Esophagus squamous epithelium (tissue), 5 donors: ENCODE measurements around the gene AKIRIN2. TPM values are rescaled to one million over a fixed set of nuclear protein-coding genes. Genes with fewer than 3 reads are reported as not detected.

Source experiments
- DNase-seq: peaks from one replicate; lab custom pipeline; 2025; lab: John Stamatoyannopoulos, UW
- H3K27ac ChIP-seq, 4 donors: fragments of 200-600 bp; sonication (generic); one replicate each; pipeline ENCODE4 v1.5.1; 2016 to 2019; ENCODE audit warnings: mild to moderate bottlenecking in 1 of 4
- H3K27me3 ChIP-seq, 4 donors: fragments of 200-600 bp; sonication (generic); 1 replicate in 3 of 4; 2 replicates in 1 of 4; pipeline versions ENCODE4 v1.5.1 to v1.6.0; 2017 to 2021; ENCODE audit warnings: antibody characterized with exemption in 1 of 4
- H3K36me3 ChIP-seq, 3 donors: fragments of 200-600 bp; sonication (generic); one replicate each; pipeline ENCODE4 v1.5.1; 2016 to 2019
- H3K4me1 ChIP-seq, 3 donors: fragments of 200-600 bp; sonication (generic); one replicate each; pipeline ENCODE4 v1.5.1; 2017 to 2019
- H3K4me3 ChIP-seq, 4 donors: fragments of 200-600 bp; sonication (generic); 1 replicate in 3 of 4; 2 replicates in 1 of 4; pipeline ENCODE4 v1.5.1; 2016 to 2019; ENCODE audit warnings: mild to moderate bottlenecking in 2 of 4, moderate library complexity in 1 of 4
- H3K9me3 ChIP-seq, 3 donors: fragments of 200-600 bp; sonication (generic); one replicate each; pipeline ENCODE4 v1.5.1; 2016 to 2019
- CTCF ChIP-seq, 6 experiments: fragments of 450-650 bp in 4 of 6; fragments of 200-600 bp in 2 of 6; sonication (generic) in 2 of 6; IDR thresholded peaks; one replicate each; pipeline ENCODE4 v1.5.1; 2016 to 2019; ENCODE audit warnings: antibody characterized with exemption in 6 of 6, mild to moderate bottlenecking in 4 of 6, moderate library complexity in 4 of 6
- POLR2A ChIP-seq, 4 donors: fragments of 450-650 bp; IDR thresholded peaks; one replicate each; pipeline ENCODE4 v1.6.1; 2017; ENCODE audit warnings: antibody characterized with exemption in 4 of 4, mild to moderate bottlenecking in 4 of 4, moderate library complexity in 3 of 4
- WGBS, 2 donors: methylation state at CpG; one replicate each; pipeline ENCODE4 v1.1.5; 2018; 5-methylcytosine and 5-hydroxymethylcytosine counted together
- intact Hi-C: fragments of 100-400 bp; cut with DNase I; formaldehyde crosslinking; loops from one replicate; pipeline ENCODE4 v1.15.0; 2022
- total RNA-seq, 4 donors: library from RNA; depleted of rRNA; stranded (reverse); fragments of >200 nt; gene quantifications; one replicate each; pipeline ENCODE4 v1.1.0, GENCODE V29; 2016
- donor health status: DM: yes; HTN: yes; CAD: no.

Gene AKIRIN2
- total RNA-seq, result 10 to 100 TPM; 13.8 to 36.7 (median 25.4) TPM

GRCh38 chr6:87701676-87702588, at the start of gene AKIRIN2:
Gene AKIRIN2 (minus strand): TSS chr6:87702233. CDS start chr6:87701684, 549 bp downstream.
- WGBS, 2 donors, result 0 to 1% methylated on average over 13 to 31 of the region's 88 CpGs
- intact Hi-C loops, result no loop called here

GRCh38 chr6:87747646-87748045, 45.6 kb upstream of the AKIRIN2 start:
- Histone ChIP-seq H3K36me3 (no peaks in the 10 kb centered on the region), H3K4me3 (no peak overlapping the region), H3K4me1 (no peaks in the 10 kb centered on the region), H3K9me3 (no peaks in the 10 kb centered on the region), H3K27ac (no peak overlapping the region), H3K27me3 (no peaks in the 10 kb centered on the region)
- DNase-seq, result no peak
- 50 to 54% methylated on average over 1 of the region's 1 CpG for WGBS, 2 donors
- intact Hi-C loops, result no loop called here
- TF ChIP-seq CTCF (IDR thresholded peaks at IDR 0.05) (no peak), POLR2A (IDR thresholded peaks at IDR 0.05) (no peak)

More at GRCh38 chr6:87701676-87702588, at the start of gene AKIRIN2:
- peak; percentile 82 for DNase-seq
- TF ChIP-seq CTCF (IDR thresholded peaks at IDR 0.05), result no peak
- TF ChIP-seq POLR2A (IDR thresholded peaks at IDR 0.05), result peak in 3 of 4 donors; percentile 95 to 100 (median 99)
- Histone ChIP-seq H3K4me1 (peaks cover 12 to 37% (median 18%) of the 10 kb centered on the region in 3 donors), H3K27ac (peak within 1 kb of the TSS; percentile 93 to 99 (median 98)), H3K36me3 (no peaks in the 10 kb centered on the region), H3K27me3 (no peaks in the 10 kb centered on the region), H3K4me3 (peak within 1 kb of the TSS; percentile 76 to 93 (median 89)), H3K9me3 (no peaks in the 10 kb centered on the region)

DNA sequence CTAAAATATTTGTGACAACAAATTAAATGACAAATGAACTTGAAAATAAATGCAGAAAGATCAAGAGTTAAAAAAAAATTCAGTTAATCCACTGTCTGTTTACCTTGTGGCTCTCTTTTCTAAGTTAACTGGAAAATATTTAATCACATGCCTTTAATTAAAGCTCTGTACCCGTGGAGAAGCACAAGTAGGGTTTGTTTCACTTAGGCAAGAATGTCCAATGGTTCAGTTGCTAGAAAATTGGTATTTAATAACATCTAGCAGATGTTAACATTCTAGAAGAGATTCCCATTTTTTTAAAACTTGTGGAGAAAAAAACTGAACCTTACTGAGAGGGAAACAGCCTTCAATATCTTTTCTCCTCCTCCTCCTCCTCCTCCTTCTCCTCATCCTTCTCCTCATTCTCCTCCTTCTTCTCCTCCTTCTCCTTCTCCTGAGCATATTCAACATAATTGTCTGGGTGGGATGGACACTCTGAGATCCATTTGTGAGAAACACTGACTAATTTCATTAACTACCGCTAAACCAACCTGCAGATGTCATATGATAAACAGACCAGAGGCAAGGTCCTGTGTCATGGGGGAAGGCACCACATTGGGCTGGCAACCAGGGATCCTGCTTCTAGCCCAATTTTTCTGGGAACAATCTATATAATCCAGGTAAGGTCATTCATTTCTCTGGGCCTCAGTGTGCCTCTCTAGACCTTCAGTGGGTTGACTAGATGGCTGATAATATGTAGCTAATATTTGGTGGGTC, 44.1 kb upstream of the AKIRIN2 start:
- intact Hi-C loops, result no loop called here
- no peaks in the 10 kb centered on the region for H3K9me3 ChIP-seq
- DNase-seq, result no peak
- H3K4me3 ChIP-seq, result no peak overlapping the region
- H3K27me3 ChIP-seq, result no peaks in the 10 kb centered on the region
- TF ChIP-seq POLR2A (IDR thresholded peaks at IDR 0.05), result no peak
- TF ChIP-seq CTCF (IDR thresholded peaks at IDR 0.05), result no peak
- no peaks in the 10 kb centered on the region for H3K36me3 ChIP-seq
- WGBS, 2 donors, result 53 to 60% methylated on average over 2 of the region's 2 CpGs
- no peak overlapping the region for H3K27ac ChIP-seq
- no peaks in the 10 kb centered on the region for H3K4me1 ChIP-seq

DNA sequence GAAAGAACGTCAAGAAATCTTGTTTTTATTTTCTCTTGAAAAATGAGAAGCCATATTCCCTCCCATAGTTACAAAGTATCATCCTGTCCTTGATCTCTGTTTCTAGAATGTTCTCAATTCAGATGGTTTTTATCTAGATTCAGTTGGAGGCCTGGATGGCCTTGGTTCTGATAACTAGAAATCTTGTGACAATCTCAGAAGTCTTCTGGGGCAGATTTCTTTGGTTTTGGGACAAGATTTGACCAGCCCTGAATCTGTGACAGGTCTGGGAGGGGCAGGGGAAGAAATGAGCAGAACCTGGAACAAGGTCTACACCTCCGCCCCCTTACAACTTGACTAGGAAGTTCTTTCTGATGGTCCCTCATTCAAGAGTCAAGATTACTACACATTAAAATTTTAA, 41.4 kb upstream of the AKIRIN2 start:
- intact Hi-C loops, result no loop called here
- H3K9me3 ChIP-seq, result no peaks in the 10 kb centered on the region
- no peaks in the 10 kb centered on the region for H3K4me1 ChIP-seq
- WGBS, 2 donors, result 52 to 82% methylated on average over 2 of the region's 2 CpGs
- no peaks in the 10 kb centered on the region for H3K27me3 ChIP-seq
- DNase-seq, result no peak
- H3K4me3 ChIP-seq, result no peak overlapping the region
- no peak overlapping the region for H3K27ac ChIP-seq
- H3K36me3 ChIP-seq, result no peaks in the 10 kb centered on the region
- no peak for TF ChIP-seq CTCF (IDR thresholded peaks at IDR 0.05)

- intact Hi-C loops, result no loop called here
- H3K4me1 ChIP-seq, result no peaks in the 10 kb centered on the region
- WGBS, 2 donors, result 39 to 43% methylated on average over 2 of the region's 2 CpGs
- H3K9me3 ChIP-seq, result no peaks in the 10 kb centered on the region
- H3K27me3 ChIP-seq, result no peaks in the 10 kb centered on the region
- H3K4me3 ChIP-seq, result no peak overlapping the region
- no peaks in the 10 kb centered on the region for H3K36me3 ChIP-seq
- no peak for DNase-seq
- no peak overlapping the region for H3K27ac ChIP-seq
- no peak for TF ChIP-seq POLR2A (IDR thresholded peaks at IDR 0.05)
- no peak for TF ChIP-seq CTCF (IDR thresholded peaks at IDR 0.05)
Observed at GRCh38 chr6:87742106-87742505, 40.1 kb upstream of the AKIRIN2 start.
